Effector memory CD8-positive, alpha-beta T cell (primary cell): Measurements from ENCODE around the gene PPP3R1.

Experiments used
- ATAC-seq: fragments of 150-1000 bp; cut with Tn5 transposase; replicated peaks from 2 replicates; pipeline ENCODE4 v1.10.0; 2021; ENCODE audit warnings: mild to moderate bottlenecking, moderate library complexity
- DNase-seq, 3 experiments: peaks; one replicate each; pipeline ENCODE4 v3.0.0; 2021
- H3K27ac Mint-ChIP-seq, 2 donors: one replicate each; pipeline ENCODE4 v1.8.0; 2022; ENCODE audit warnings: mild to moderate bottlenecking in 2 of 2, mixed read lengths in 2 of 2, moderate library complexity in 2 of 2
- H3K27me3 Mint-ChIP-seq, 2 donors: one replicate each; pipeline ENCODE4 v1.8.0; 2022; ENCODE audit warnings: mixed read lengths in 2 of 2
- H3K36me3 Mint-ChIP-seq: one replicate; pipeline ENCODE4 v1.8.0; 2022; ENCODE audit warnings: mild to moderate bottlenecking, moderate library complexity, mixed read lengths; ENCODE audit not compliant: insufficient read depth
- H3K4me1 Mint-ChIP-seq, 2 donors: one replicate each; pipeline ENCODE4 v1.8.0; 2022; ENCODE audit warnings: low read depth in 2 of 2, mixed read lengths in 2 of 2
- H3K4me3 Mint-ChIP-seq, 2 donors: one replicate each; pipeline ENCODE4 v1.8.0; 2022; ENCODE audit warnings: mild to moderate bottlenecking in 2 of 2, mixed read lengths in 2 of 2, moderate library complexity in 2 of 2
- H3K9me3 Mint-ChIP-seq, 2 donors: one replicate each; pipeline ENCODE4 v1.8.0; 2022; ENCODE audit warnings: mixed read lengths in 2 of 2
- total RNA-seq, 9 experiments: gene quantifications; one replicate each; lab custom pipeline; 2026; lab: John Stamatoyannopoulos, UW

The PPP3R1 gene
- 32.9 to 55.4 (median 48.7) reads per million in 9 experiments for total RNA-seq

DNA sequence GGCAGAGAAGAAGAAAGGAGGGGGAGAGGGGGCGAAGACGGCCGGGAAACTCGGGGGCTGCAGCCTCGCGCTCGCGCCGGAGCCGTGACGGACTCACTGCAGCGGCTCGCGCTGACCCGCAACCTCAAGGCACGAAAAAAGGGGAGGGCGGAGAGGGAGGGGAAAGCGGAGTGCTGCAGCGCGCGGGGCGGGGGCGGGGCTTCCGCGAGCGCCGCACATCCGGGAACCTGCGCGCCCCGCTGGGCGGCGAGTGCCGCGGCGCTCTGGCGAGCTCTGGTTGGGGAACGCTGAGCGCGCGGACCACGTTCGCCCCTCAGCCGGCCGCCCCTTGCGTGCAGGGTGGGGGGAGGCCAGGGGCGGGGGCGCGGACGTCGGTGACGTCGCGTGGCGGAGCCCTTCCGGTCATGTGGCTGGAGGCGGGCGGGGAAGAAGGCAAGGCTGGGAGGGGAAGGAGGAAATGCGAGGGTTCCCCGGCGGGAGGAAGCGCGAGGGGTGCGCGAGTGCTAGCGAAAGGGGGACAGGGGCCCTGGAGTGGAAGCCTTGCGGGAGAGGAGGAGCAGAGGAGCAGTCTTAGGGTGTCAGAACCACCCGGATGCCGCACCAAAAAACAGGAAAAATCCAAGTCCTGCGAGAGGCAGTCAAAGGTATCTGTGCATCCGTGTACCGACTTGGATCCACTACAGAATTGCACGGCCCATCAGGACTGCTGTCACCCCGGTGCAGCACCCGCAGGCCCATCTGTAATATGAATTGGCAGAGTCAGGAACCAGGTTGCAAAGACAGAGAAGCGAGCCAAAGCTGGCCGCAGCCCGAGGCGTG lies at the start of gene PPP3R1:
TSS of gene PPP3R1 (minus strand) at position 133 of the 819 bp plus-strand sequence. CDS start 405 bp downstream, outside the sequence.
- Mint-ChIP-seq H3K27ac (peak within 1 kb of the TSS in 1 of 2 donors; percentile 99), H3K36me3 (peaks cover 35% of the 10 kb centered on the region), H3K4me1 (peaks cover 17 to 37% of the 10 kb centered on the region in 2 donors), H3K9me3 (no peaks in the 10 kb centered on the region), H3K27me3 (no peaks in the 10 kb centered on the region), H3K4me3 (peak within 1 kb of the TSS in 1 of 2 donors; percentile 98)
- ATAC-seq (peak; percentile 77), DNase-seq (peak; percentile 91 to 93 (median 92))

DNA sequence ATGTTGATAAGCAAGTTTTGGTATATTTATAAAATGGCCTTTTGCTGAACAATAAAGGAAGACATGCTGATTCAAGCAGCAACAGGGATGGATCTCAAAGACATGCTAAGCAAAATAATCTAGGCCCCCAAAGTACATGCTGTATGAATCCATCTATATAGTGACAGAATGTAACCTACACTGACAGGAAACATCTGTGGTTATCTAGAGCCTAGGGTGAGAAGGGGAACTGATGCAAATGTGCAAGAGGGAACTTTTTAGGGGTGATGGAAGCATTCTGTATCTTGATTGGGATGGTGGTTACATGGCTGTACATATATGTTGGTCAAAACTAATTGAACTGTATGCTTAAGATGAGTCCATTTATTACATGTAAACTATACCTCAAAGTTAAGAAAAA lies 43.2 kb upstream of the PPP3R1 start:
- Mint-ChIP-seq H3K4me3 (no peak overlapping the region), H3K36me3 (no peaks in the 10 kb centered on the region), H3K27ac (peak overlapping the region in 1 of 2 donors; percentile 4), H3K4me1 (peaks cover 5 to 11% of the 10 kb centered on the region in 2 donors), H3K27me3 (peaks cover 6 to 18% of the 10 kb centered on the region in 2 donors), H3K9me3 (no peaks in the 10 kb centered on the region)
- DNase-seq (no peak), ATAC-seq (peak; percentile 31)

DNA sequence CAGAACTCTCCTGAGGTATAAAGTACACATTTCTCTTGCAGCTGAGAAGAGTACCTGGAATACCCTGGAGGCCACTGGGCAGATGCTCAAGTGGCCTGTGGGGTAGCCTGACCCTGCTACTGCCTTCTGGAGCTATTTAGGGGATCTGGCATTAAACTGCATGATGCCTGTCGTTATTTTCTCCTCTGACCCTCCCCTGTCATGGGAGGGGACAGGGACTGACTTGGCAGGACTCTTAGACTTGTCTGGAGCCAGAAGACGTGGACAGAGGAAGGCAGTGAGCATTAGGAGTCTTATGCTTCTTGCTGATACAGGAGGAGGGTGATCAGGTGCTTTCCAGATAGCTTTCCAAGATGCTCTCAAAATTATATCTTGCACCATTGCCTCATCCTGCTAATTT lies 42.6 kb upstream of the PPP3R1 start:
- Mint-ChIP-seq H3K9me3 (no peaks in the 10 kb centered on the region), H3K4me3 (no peak overlapping the region), H3K4me1 (peaks cover 5 to 11% of the 10 kb centered on the region in 2 donors), H3K36me3 (no peaks in the 10 kb centered on the region), H3K27ac (no peak overlapping the region), H3K27me3 (peaks cover 7 to 20% of the 10 kb centered on the region in 2 donors)
- no peak for ATAC-seq
- DNase-seq, result no peak

DNA sequence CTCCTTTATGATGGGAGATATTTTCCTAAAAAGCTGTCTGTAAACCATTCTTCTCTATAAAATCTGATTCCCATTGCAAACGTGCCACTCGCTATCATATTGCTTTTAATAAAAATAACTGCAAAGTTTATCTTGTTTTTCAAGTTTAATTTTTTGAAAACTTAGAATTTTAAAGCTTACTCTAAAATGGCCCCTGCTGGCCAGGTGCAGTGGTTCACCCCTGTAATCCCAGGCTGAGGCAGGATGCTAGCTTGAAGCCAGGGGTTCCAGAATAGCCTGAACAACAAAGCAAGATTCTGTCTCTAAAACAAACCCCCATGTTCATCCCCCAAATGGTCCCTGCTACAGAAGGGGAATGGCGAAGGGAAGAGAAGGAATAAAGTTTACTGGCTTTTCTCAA lies 41.9 kb upstream of the PPP3R1 start:
- Mint-ChIP-seq H3K4me1 (peaks cover 5 to 11% of the 10 kb centered on the region in 2 donors), H3K36me3 (no peaks in the 10 kb centered on the region), H3K9me3 (no peaks in the 10 kb centered on the region), H3K4me3 (no peak overlapping the region), H3K27ac (no peak overlapping the region), H3K27me3 (peaks cover 7 to 14% of the 10 kb centered on the region in 2 donors)
- DNase-seq (no peak), ATAC-seq (no peak)

DNA sequence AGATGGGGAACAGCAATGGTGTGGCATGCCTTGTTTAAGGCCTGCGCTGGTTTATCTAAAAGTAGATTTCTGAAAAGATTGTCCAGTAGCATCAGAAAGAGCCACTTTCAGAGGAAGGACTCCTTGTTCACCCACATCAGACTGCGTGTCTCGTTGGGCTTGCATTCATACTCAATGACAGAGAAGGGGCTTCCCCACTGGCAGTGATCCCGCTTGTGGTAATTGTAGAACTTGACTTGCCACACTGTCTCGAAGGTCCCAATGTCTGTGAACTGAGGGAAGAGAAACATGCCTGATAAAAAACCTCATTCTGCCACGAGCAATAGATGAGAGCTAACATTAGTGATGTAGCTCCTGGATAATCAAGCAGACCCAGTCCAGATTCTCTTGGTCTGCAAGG lies 41.4 kb upstream of the PPP3R1 start:
- Mint-ChIP-seq H3K9me3 (no peaks in the 10 kb centered on the region), H3K36me3 (no peaks in the 10 kb centered on the region), H3K4me1 (peaks cover 5 to 11% of the 10 kb centered on the region in 2 donors), H3K27me3 (peaks cover 7 to 9% of the 10 kb centered on the region in 2 donors), H3K27ac (no peak overlapping the region), H3K4me3 (no peak overlapping the region)
- DNase-seq, result no peak
- ATAC-seq, result no peak

DNA sequence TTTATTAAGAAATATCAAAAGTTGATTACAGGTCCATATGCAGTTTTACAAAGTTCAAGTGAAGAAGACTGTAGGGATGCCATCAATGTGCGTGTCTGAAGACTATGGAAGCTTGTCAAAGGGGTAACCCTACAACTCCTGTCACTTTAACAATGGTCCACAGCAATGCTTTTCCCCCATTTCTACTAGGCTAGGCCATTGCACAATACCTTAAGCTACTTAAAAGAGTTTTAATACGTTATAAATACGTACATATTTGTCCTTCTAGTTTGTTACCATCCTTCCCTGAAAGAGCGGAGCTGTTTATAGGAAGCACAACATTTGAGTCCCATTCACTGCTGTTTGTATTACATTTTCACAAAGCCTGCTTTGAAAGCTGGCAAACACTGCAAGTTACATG lies 40.7 kb upstream of the PPP3R1 start:
- Mint-ChIP-seq H3K4me1 (peaks cover 5 to 11% of the 10 kb centered on the region in 2 donors), H3K36me3 (no peaks in the 10 kb centered on the region), H3K27me3 (peaks cover 7 to 9% of the 10 kb centered on the region in 2 donors), H3K27ac (no peak overlapping the region), H3K9me3 (no peaks in the 10 kb centered on the region), H3K4me3 (no peak overlapping the region)
- ATAC-seq (no peak), DNase-seq (no peak)

DNA sequence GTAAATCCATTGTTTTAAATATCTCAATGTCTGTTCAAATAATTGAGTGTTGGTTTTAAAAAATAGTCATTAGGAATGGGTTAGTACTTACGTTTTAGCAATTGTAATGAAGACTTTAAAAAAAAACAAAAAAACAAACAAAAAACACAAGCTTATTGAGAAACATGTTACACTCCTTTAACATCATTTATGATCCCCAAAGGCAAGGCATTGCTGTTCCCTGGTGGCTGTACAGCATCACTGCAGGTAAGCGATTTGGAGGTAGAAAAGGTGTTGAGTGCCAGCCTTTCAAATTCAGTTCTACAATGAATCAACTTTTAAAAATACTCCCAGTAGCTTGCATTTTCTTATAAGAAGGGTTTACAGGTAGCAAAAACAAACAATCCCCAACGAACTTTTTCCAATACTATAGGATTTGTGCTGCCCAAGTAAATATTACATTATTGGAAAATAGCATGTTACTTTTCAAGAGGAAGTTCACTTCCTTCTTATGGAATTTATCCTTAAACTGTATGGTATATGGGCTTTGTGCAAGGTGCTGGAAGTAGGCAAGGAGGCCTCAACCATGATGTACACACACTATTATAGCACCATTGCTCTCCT lies 39.9 kb upstream of the PPP3R1 start:
- Mint-ChIP-seq H3K27ac (no peak overlapping the region), H3K9me3 (no peaks in the 10 kb centered on the region), H3K4me3 (no peak overlapping the region), H3K4me1 (peaks cover 5 to 11% of the 10 kb centered on the region in 2 donors), H3K36me3 (no peaks in the 10 kb centered on the region), H3K27me3 (peaks cover 7 to 17% of the 10 kb centered on the region in 2 donors)
- peak; percentile 51 for ATAC-seq
- peak in 1 of 3 experiments; percentile 15 for DNase-seq

GRCh38 chr2:68291314-68291713 lies 39.0 kb upstream of the PPP3R1 start:
- DNase-seq, result no peak
- Mint-ChIP-seq H3K4me3 (no peak overlapping the region), H3K36me3 (no peaks in the 10 kb centered on the region), H3K27ac (no peak overlapping the region), H3K27me3 (peaks cover 7 to 18% of the 10 kb centered on the region in 2 donors), H3K9me3 (no peaks in the 10 kb centered on the region), H3K4me1 (peaks cover 5 to 11% of the 10 kb centered on the region in 2 donors)
- ATAC-seq, result no peak

DNA sequence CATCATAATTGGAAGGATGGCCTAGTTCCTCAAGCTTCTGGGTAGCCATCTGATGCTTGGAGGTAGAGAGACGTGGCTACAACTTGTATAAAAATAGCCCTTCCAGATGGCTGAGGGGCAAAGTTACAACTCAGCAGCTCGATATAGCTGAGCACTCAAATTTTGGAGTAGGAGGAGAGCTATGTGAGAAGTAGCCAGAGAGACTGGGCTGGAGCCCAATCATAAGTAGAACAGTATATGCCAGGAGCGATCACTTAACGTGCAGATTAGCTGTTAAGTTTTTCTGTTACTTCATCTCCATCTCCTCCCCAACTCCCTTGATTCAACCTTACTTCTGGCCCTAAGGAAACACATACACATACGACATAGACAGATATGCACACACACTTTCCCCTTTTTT lies 38.6 kb upstream of the PPP3R1 start:
- Mint-ChIP-seq H3K27ac (no peak overlapping the region), H3K36me3 (no peaks in the 10 kb centered on the region), H3K9me3 (no peaks in the 10 kb centered on the region), H3K4me1 (peaks cover 5 to 11% of the 10 kb centered on the region in 2 donors), H3K27me3 (peaks cover 10 to 18% of the 10 kb centered on the region in 2 donors), H3K4me3 (no peak overlapping the region)
- ATAC-seq (no peak), DNase-seq (no peak)

DNA sequence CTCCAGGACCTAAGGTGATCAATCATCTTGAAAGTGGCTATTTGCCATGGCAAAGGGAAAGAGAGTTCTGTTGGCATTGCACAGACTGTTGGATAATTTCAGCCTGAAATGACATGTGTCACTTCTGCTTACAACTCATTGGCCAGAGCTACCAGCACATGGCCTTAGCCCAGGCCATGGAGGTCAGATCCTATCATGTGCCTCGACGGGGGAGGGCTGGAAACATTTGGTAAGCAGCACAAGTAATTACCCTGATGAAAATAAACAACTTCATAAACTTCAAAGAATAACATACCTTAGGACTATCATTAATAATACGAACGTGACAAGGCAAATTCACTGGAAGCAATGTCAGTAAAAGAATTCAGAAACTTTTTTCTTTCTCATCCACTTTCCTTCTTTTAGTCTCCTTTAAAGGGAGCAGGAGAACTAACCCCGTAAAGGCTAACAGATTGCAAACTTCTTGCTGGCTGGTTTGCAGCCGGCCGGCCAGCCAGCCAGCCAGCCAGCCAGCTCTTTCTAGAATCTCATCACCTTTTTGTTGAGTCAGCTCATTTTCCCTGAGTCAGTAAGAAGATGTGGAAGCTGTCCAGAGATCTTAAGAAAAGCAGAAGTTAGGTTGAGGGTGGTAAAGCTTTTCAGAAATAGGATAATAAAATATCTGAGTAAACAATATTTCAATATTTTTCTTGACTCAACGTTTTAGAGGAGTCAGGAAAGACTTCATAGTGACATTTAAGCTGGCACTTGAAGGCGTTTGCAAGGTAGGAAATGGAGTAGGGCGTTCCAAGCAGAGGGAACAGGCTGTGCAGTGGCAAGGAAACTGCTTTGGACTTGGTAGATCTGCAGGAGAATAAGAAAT lies 35.5 kb upstream of the PPP3R1 start:
- peaks cover 18 to 28% of the 10 kb centered on the region in 2 donors for H3K27me3 Mint-ChIP-seq
- peaks cover 0 to under 1% of the 10 kb centered on the region in 2 donors for H3K4me1 Mint-ChIP-seq

GRCh38 chr2:68284896-68285295 lies 32.6 kb upstream of the PPP3R1 start:
- ATAC-seq (no peak), DNase-seq (no peak)
- Mint-ChIP-seq H3K4me3 (no peak overlapping the region), H3K27ac (no peak overlapping the region), H3K4me1 (peaks cover 0 to 3% of the 10 kb centered on the region in 2 donors), H3K9me3 (no peaks in the 10 kb centered on the region), H3K27me3 (peaks cover 17 to 27% of the 10 kb centered on the region in 2 donors), H3K36me3 (no peaks in the 10 kb centered on the region)

More for the DNA sequence above, 35.5 kb upstream of the PPP3R1 start:
- no peaks in the 10 kb centered on the region for H3K36me3 Mint-ChIP-seq
- no peak overlapping the region for H3K4me3 Mint-ChIP-seq
- no peak for DNase-seq
- no peak overlapping the region for H3K27ac Mint-ChIP-seq
- no peaks in the 10 kb centered on the region for H3K9me3 Mint-ChIP-seq
- no peak for ATAC-seq

- Mint-ChIP-seq H3K9me3 (no peaks in the 10 kb centered on the region), H3K27me3 (peaks cover 17 to 27% of the 10 kb centered on the region in 2 donors), H3K27ac (no peak overlapping the region), H3K4me3 (no peak overlapping the region), H3K4me1 (peaks cover 0 to 3% of the 10 kb centered on the region in 2 donors), H3K36me3 (no peaks in the 10 kb centered on the region)
- ATAC-seq (no peak), DNase-seq (no peak)
These were observed 31.1 kb upstream of the PPP3R1 start for GRCh38 chr2:68283419-68283812.

DNA sequence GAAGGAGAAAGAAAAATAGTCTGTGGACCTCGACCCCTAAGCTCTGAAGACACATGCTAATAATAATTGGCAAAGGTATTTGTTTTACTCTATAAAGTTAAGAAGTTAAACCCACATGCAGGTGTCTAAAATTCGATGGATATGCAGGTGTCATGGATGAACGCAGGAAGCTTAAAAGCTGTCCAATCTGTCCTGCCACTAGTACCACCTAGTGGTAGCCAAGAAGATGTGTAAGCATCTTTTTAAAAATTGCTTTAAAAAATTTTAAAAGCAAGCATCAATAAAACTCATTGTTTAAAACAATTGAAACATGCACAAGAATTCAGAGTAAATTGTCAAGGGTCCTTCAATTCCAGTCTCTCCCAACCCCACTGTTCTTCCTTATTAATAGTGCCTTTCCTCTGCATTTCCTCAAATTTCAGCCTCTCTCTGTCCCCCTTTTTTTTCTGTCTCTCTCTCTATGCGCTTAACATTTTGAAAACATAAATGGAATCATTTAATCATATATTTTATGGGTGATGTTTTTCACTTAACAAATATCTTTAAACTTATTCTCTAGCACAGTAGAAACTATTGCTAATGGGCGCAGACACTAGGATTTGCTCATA lies 30.6 kb upstream of the PPP3R1 start:
- Mint-ChIP-seq H3K4me1 (peaks cover 0 to 3% of the 10 kb centered on the region in 2 donors), H3K9me3 (no peaks in the 10 kb centered on the region), H3K4me3 (no peak overlapping the region), H3K27ac (no peak overlapping the region), H3K27me3 (peaks cover 17 to 26% of the 10 kb centered on the region in 2 donors), H3K36me3 (no peaks in the 10 kb centered on the region)
- DNase-seq, result peak in 2 of 3 experiments; percentile 6 to 8
- ATAC-seq, result peak; percentile 69
